Neural cell (in vitro differentiated cells): ENCODE results near the gene CORO2A. TPM values are rescaled to one million over a fixed set of nuclear protein-coding genes. Genes with fewer than 3 reads are reported as not detected.

Experiments used
- H2AFZ ChIP-seq: fragments of 200-600, 300-800 bp; sonication (generic), shearing (Covaris generic); 2 replicates; pipeline ENCODE4 v1.6.0; 2014; ENCODE audit warnings: low read depth, mild to moderate bottlenecking, antibody characterized with exemption, low read length, moderate library complexity
- H3F3A ChIP-seq: fragments of 200-600 bp; shearing (Covaris generic); 2 replicates; pipeline ENCODE4 v1.6.1; 2016; ENCODE audit warnings: mild to moderate bottlenecking, moderate library complexity, mixed read lengths, antibody characterized with exemption, low read length; ENCODE audit not compliant: insufficient read depth, poor library complexity, severe bottlenecking
- H3K27ac ChIP-seq: fragments of 200-600, 300-800 bp; sonication (generic), shearing (Covaris generic); 2 replicates; pipeline ENCODE4 v1.5.1; 2014; ENCODE audit warnings: mild to moderate bottlenecking, low read length, moderate library complexity
- H3K27me3 ChIP-seq: fragments of 300-800, 200-600 bp; sonication (generic), shearing (Covaris generic); 2 replicates; pipeline ENCODE4 v1.6.0; 2014; ENCODE audit warnings: mild to moderate bottlenecking, low read depth, low read length, moderate library complexity; ENCODE audit not compliant: insufficient read depth
- H3K36me3 ChIP-seq: fragments of 300-800, 200-600 bp; sonication (generic), shearing (Covaris generic); 2 replicates; pipeline ENCODE4 v1.5.1; 2014; ENCODE audit warnings: mild to moderate bottlenecking, antibody characterized with exemption, low read length, moderate library complexity; ENCODE audit not compliant: insufficient read depth
- H3K4me2 ChIP-seq: fragments of 300-800, 200-600 bp; sonication (generic), shearing (Covaris generic); 2 replicates; pipeline ENCODE4 v1.6.0; 2014; ENCODE audit warnings: mild to moderate bottlenecking, low read length
- H3K4me3 ChIP-seq: fragments of 300-800, 200-600 bp; sonication (generic), shearing (Covaris generic); 2 replicates; pipeline ENCODE4 v1.5.1; 2014; ENCODE audit warnings: mild to moderate bottlenecking, low read length, moderate library complexity
- H3K79me2 ChIP-seq: fragments of 200-600 bp; shearing (Covaris generic); replicated peaks from 2 replicates; pipeline ENCODE4 v1.6.0; 2014; ENCODE audit warnings: mild to moderate bottlenecking, low read length, moderate library complexity; ENCODE audit not compliant: insufficient read depth
- H3K9ac ChIP-seq: fragments of 300-800, 200-600 bp; sonication (generic), shearing (Covaris generic); 2 replicates; pipeline ENCODE4 v1.6.1; 2016; ENCODE audit warnings: mild to moderate bottlenecking, low read length, mixed read lengths
- H3K9me2 ChIP-seq: fragments of 200-600 bp; shearing (Covaris generic); 2 replicates; pipeline ENCODE4 v1.6.1; 2016; ENCODE audit warnings: mild to moderate bottlenecking, low read length, mixed read lengths; ENCODE audit not compliant: insufficient read depth
- H3K9me3 ChIP-seq: fragments of 200-600, 300-800 bp; sonication (generic), shearing (Covaris generic); 2 replicates; pipeline ENCODE4 v1.6.1; 2016; ENCODE audit warnings: mild to moderate bottlenecking, mixed run types, low read length, moderate library complexity, mixed read lengths
- H4K20me1 ChIP-seq: fragments of 200-600 bp; shearing (Covaris generic); 2 replicates; pipeline ENCODE4 v1.6.1; 2016; ENCODE audit warnings: mild to moderate bottlenecking, mixed run types; ENCODE audit not compliant: insufficient read depth
- CTCF ChIP-seq: fragments of 450-650 bp; IDR thresholded peaks from 2 replicates; pipeline ENCODE4 v1.5.1; 2014; ENCODE audit warnings: antibody characterized with exemption, mild to moderate bottlenecking, moderate library complexity; ENCODE audit not compliant: poor library complexity, severe bottlenecking
- EP300 ChIP-seq: fragments of 450-650 bp; conservative IDR thresholded peaks from 2 replicates; pipeline ENCODE4 v1.6.1; 2014; ENCODE audit warnings: antibody characterized with exemption, mild to moderate bottlenecking, moderate library complexity; ENCODE audit not compliant: poor library complexity, severe bottlenecking
- EZH2 ChIP-seq: fragments of 200-600, 300-800 bp; shearing (Covaris generic), sonication (generic); IDR thresholded peaks from 2 replicates; pipeline ENCODE4 v1.6.1; 2014; ENCODE audit warnings: antibody characterized with exemption, low read length, borderline replicate concordance, mild to moderate bottlenecking; ENCODE audit not compliant: insufficient read depth, poor library complexity, severe bottlenecking
- POLR2AphosphoS5 ChIP-seq: IDR thresholded peaks from 2 replicates; pipeline ENCODE4 v1.6.1; 2012
- RAD21 ChIP-seq: fragments of 450-650 bp; conservative IDR thresholded peaks from 2 replicates; pipeline ENCODE4 v1.6.1; 2014; ENCODE audit warnings: antibody characterized with exemption, mild to moderate bottlenecking, moderate library complexity
- REST ChIP-seq: IDR thresholded peaks from 2 replicates; pipeline ENCODE4 v1.6.1; 2012; ENCODE audit warnings: borderline replicate concordance
- SMC3 ChIP-seq: fragments of 450-650 bp; conservative IDR thresholded peaks from 2 replicates; pipeline ENCODE4 v1.6.1; 2014; ENCODE audit warnings: antibody characterized with exemption, mild to moderate bottlenecking, moderate library complexity; ENCODE audit not compliant: poor library complexity
- TAF1 ChIP-seq: IDR thresholded peaks from 2 replicates; pipeline ENCODE4 v1.6.1; 2012; ENCODE audit warnings: low read depth
- polyA plus RNA-seq: library from polyadenylated mRNA; depleted of rRNA; stranded (reverse); fragments of >200 nt; gene quantifications from 2 replicates; pipeline ENCODE4 v1.2.3, GENCODE V29; 2014

Gene CORO2A
- polyA plus RNA-seq, 1 donor from 2014 or later: 1.9 TPM

- H3K79me2 ChIP-seq: no peaks in the 10 kb centered on the region
- no peak for TF ChIP-seq REST
- no peak for TF ChIP-seq SMC3
- TF ChIP-seq CTCF: no peak
- no peak for TF ChIP-seq EZH2
- no peak for TF ChIP-seq RAD21
- TF ChIP-seq EP300: no peak
- TF ChIP-seq POLR2AphosphoS5: no peak
- H3K36me3 ChIP-seq: no peaks in the 10 kb centered on the region
- no peaks in the 10 kb centered on the region for H3F3A ChIP-seq
- H4K20me1 ChIP-seq: no peaks in the 10 kb centered on the region
- H3K4me2 ChIP-seq: no peak overlapping the region
- no peak overlapping the region for H3K9ac ChIP-seq
- no peaks in the 10 kb centered on the region for H3K27me3 ChIP-seq
- no peak overlapping the region for H3K27ac ChIP-seq
- no peaks in the 10 kb centered on the region for H3K9me3 ChIP-seq
- H3K4me3 ChIP-seq: no peak overlapping the region
- H2AFZ ChIP-seq: no peak overlapping the region
- H3K9me2 ChIP-seq: no peaks in the 10 kb centered on the region
Measured at GRCh38 chr9:98220911-98221310, 28.5 kb upstream of the CORO2A start.

- Histone ChIP-seq H3K36me3 (no peaks in the 10 kb centered on the region), H3K79me2 (no peaks in the 10 kb centered on the region), H3K9me2 (no peaks in the 10 kb centered on the region), H3K27ac (no peak overlapping the region), H3K27me3 (no peaks in the 10 kb centered on the region), H2AFZ (no peak overlapping the region), H4K20me1 (no peaks in the 10 kb centered on the region), H3K4me3 (no peak overlapping the region), H3F3A (no peaks in the 10 kb centered on the region), H3K9me3 (no peaks in the 10 kb centered on the region), H3K4me2 (no peak overlapping the region), H3K9ac (no peak overlapping the region)
- TF ChIP-seq TAF1 (no peak), RAD21 (no peak), EP300 (no peak), EZH2 (no peak), REST (no peak), POLR2AphosphoS5 (no peak)
Measured at GRCh38 chr9:98219794-98220370, 27.4 kb upstream of the CORO2A start.
